A549 (cell line): ENCODE results near the gene SUGP2.

Experiments
- GATA3 ChIP-seq: IDR thresholded peaks from 2 replicates; pipeline ENCODE4 v1.6.1; 2012; ENCODE audit warnings: borderline replicate concordance
- HDAC2 ChIP-seq: fragments of 200-600 bp; sonication (generic); IDR thresholded peaks from 2 replicates; pipeline ENCODE4 v1.6.1; 2016
- MYC ChIP-seq: IDR thresholded peaks from 2 replicates; pipeline ENCODE4 v1.6.1; 2012; ENCODE audit warnings: mild to moderate bottlenecking, inconsistent platforms, low read length, improper control_type of control experiment, borderline replicate concordance
- POLR2A ChIP-seq: IDR thresholded peaks from 2 replicates; pipeline ENCODE4 v1.6.1; 2012; ENCODE audit warnings: mild to moderate bottlenecking, low read length
- RAD21 ChIP-seq, 2 experiments: fragments of >200 bp in 1 of 2; sonication (Bioruptor Twin) in 1 of 2; formaldehyde crosslinking in 1 of 2; IDR thresholded peaks in 1 of 2; conservative IDR thresholded peaks in 1 of 2; 2 replicates in 1 of 2; 3 replicates in 1 of 2; pipeline ENCODE4 v1.6.1; 2012 to 2018; ENCODE audit warnings: inconsistent platforms in 1 of 2
- ZC3H11A ChIP-seq: fragments of 450-650 bp; IDR thresholded peaks from 2 replicates; pipeline ENCODE4 v1.6.1; 2014; ENCODE audit warnings: antibody characterized with exemption, mild to moderate bottlenecking
- TF ChIP-seq, protein P1 (sequence below): fragments of 200-600 bp; sonication (generic); IDR thresholded peaks from 2 replicates; pipeline ENCODE4 v1.6.1; 2016; ENCODE audit warnings: antibody characterized with exemption, mild to moderate bottlenecking, moderate library complexity
- TF ChIP-seq, protein P2 (sequence below): fragments of 450-650 bp; IDR thresholded peaks from 2 replicates; pipeline ENCODE4 v1.6.1; 2014; ENCODE audit warnings: antibody characterized with exemption

DNA sequence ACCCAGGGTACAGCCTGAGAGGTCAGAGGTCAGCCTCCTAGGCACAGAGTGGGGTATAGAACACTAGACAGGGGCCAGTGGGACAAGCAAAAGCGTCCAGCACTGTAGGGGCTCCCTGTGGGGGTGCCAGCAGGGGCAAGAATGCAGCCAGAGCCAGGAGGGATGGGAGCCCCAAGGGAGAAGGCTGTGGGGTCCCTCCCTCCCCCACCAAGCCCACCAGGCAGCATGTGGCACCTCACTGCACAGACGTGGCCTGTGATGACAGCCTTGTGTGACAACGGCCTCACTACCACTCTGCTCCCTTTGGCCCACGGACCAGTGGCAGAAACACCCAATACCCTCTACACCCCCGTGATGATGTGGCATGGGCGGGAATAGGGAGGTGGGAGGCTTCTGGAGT is 10.2 kb upstream of the SUGP2 start:
- TF ChIP-seq ZC3H11A (no peak), HDAC2 (no peak), POLR2A (no peak), GATA3 (no peak), RAD21 (conservative IDR thresholded peaks at IDR 0.05 in 1 of 2, IDR thresholded peaks at IDR 0.05 in 1 of 2) (no peak), MYC (no peak)
- TF ChIP-seq, protein P1, sequence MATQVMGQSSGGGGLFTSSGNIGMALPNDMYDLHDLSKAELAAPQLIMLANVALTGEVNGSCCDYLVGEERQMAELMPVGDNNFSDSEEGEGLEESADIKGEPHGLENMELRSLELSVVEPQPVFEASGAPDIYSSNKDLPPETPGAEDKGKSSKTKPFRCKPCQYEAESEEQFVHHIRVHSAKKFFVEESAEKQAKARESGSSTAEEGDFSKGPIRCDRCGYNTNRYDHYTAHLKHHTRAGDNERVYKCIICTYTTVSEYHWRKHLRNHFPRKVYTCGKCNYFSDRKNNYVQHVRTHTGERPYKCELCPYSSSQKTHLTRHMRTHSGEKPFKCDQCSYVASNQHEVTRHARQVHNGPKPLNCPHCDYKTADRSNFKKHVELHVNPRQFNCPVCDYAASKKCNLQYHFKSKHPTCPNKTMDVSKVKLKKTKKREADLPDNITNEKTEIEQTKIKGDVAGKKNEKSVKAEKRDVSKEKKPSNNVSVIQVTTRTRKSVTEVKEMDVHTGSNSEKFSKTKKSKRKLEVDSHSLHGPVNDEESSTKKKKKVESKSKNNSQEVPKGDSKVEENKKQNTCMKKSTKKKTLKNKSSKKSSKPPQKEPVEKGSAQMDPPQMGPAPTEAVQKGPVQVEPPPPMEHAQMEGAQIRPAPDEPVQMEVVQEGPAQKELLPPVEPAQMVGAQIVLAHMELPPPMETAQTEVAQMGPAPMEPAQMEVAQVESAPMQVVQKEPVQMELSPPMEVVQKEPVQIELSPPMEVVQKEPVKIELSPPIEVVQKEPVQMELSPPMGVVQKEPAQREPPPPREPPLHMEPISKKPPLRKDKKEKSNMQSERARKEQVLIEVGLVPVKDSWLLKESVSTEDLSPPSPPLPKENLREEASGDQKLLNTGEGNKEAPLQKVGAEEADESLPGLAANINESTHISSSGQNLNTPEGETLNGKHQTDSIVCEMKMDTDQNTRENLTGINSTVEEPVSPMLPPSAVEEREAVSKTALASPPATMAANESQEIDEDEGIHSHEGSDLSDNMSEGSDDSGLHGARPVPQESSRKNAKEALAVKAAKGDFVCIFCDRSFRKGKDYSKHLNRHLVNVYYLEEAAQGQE: no peak
- TF ChIP-seq, protein P2, sequence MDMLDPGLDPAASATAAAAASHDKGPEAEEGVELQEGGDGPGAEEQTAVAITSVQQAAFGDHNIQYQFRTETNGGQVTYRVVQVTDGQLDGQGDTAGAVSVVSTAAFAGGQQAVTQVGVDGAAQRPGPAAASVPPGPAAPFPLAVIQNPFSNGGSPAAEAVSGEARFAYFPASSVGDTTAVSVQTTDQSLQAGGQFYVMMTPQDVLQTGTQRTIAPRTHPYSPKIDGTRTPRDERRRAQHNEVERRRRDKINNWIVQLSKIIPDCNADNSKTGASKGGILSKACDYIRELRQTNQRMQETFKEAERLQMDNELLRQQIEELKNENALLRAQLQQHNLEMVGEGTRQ: no peak
